Body of pancreas (tissue), 4 donors: Measurements from ENCODE around the gene RPGRIP1.

Experiments used
- CTCF ChIP-seq, 7 experiments: fragments of 450-650 bp in 4 of 7; fragments of 200-600 bp in 3 of 7; sonication (generic) in 3 of 7; IDR thresholded peaks; one replicate each; pipeline ENCODE4 v1.5.1; 2016 to 2019; ENCODE audit warnings: antibody characterized with exemption in 7 of 7
- POLR2A ChIP-seq, 3 donors: fragments of 450-650 bp; IDR thresholded peaks; one replicate each; pipeline ENCODE4 v1.6.1; 2016; ENCODE audit warnings: antibody characterized with exemption in 3 of 3, mild to moderate bottlenecking in 2 of 3

- TF ChIP-seq POLR2A (IDR thresholded peaks at IDR 0.05): no peak
- TF ChIP-seq CTCF (IDR thresholded peaks at IDR 0.05): no peak
Observed at GRCh38 chr14:21311614-21312013, 31.7 kb downstream of the RPGRIP1 start.
